CD4-positive, alpha-beta T cell treated with Interleukin-15 for 4 hours (primary cell): Measurements from ENCODE around the gene POLN.

ENCODE experiments used
- DNase-seq: peaks from one replicate; pipeline ENCODE4 v3.0.0-alpha.2; 2020; ENCODE audit warnings: low spot score

Gene POLN

GRCh38 chr4:2070421-2071251, 171.3 kb downstream of the POLN start:
- no peak for DNase-seq

- no peak for DNase-seq
Measured at GRCh38 chr4:2069986-2070385, 171.9 kb downstream of the POLN start.

DNA sequence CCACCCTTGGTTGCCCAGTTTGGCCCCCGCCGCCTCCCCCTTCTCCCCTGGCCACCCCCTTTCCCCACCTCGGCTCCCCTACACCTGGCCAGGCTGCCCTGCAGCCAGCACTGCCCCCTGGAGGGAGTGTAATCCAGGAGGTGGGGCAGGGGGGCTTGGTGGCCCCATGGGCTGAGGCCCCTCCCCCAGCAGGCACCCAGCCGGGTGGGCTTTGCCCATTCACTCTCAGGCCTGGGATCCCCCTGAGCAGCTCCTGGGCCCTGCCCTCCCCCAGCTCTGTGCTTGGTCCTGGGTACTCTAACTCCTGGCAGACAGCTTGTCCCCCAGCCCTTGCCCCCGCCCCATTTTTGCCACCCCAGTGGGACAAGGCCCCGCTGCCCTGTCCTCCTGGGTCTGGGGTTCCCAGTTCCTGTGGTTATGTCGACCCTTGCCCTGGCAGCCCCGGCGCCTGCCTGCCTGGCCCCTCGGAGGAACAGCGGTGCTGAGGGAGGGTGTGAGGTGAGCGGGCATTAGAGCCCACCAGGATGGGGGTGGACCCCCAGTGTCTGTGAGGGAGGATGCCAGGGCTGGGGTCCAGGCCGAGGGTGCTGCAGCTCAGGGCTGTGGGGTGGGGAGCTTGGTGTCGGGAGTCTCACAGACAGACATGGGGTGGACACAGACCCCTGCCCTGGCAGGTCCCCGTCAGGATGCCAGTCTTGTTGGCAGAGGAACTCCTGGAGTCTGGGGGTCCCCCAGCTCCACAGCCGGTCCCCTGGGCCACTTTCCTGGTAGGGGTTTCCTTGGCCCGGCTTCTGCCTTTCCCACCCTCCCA, 172.6 kb downstream of the POLN start:
- DNase-seq, result no peak

- DNase-seq, result no peak
Measured at GRCh38 chr4:2068566-2068965, 173.4 kb downstream of the POLN start.

GRCh38 chr4:2068198-2068470, 173.8 kb downstream of the POLN start:
- no peak for DNase-seq

DNA sequence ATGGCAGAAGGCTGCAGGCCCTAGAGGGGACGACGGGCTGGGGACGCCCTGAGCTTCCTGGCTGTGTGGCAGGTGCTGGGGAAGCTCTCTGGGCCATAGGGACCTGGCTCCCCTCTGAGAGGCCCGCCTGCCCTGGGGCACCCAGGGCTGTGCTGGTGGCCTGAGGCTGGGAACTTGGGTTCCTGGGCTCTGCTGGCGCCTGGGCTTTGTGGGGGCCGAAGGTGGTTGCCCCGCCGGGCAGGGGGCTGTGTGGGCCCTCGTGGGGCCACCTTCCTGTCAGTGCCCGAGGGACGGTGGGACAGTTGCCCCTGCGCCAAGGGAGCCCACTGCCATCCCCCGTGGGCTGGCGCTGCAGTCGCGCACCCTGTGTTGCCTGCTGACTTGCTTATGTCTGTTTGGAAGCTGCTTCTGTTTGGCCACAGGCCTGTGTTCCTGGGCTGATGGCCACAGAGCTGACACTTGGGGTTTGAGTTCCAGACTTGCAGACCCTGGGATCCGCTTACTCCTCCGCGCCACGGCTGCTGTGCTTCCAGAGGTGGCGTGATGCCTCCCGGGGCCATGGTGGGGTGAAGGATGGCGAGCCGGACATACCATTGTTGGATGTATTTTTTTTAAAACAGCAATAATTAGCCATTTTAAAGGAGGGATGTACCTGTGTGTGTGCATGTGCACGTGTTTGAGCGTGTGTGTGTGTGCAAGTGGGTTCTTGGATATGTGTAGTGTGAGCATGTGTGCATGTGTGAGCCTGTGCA, 174.3 kb downstream of the POLN start:
- DNase-seq, result no peak

DNA sequence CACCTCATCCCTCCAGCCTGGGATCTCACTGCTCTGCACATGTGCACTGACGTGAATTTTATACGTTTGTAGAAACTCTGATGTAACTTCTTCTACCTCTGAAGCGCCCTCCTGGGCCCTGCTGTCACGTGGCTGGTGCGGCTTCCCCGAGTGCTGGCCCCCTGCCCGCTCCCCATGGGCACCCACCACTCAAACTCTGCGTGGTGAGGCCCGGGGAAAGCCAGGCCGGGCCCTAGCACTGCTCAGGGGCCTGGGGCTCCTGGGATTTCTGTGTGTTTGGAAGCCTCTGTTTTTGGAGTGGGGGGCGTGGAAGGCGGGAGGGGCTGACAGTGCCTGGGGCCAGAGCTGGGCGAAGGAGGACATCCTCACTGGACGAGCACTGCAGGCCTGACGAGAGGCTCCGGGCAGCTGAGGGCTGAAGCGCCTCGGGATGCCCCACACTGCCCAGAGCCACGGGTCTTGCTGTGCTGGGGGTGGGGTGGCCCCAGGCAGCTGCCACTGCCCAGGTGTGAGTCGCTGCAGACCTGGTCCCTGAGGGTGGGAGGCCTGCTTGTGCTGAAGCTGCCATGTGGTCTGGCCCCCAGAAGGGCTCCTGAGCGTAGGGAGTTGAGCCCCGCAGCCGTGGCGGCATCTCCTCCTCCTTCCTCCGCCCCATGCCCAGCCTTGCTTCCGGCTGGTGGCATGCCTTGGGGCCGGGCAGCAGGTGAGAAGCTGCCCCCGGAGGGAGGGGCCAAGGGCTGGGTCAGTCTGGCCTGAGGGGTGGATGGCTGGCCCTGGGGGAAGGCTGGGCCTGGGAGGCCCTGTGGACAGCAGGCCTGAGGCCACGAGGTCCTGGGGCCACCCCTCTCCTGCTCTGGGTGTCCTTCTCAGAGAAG, 175.1 kb downstream of the POLN start:
- DNase-seq, result no peak

GRCh38 chr4:2066011-2066551, 175.8 kb downstream of the POLN start:
- DNase-seq, result no peak

GRCh38 chr4:2065106-2065930, 176.6 kb downstream of the POLN start:
- DNase-seq, result no peak

- no peak for DNase-seq
Measured at GRCh38 chr4:2064276-2064991, 177.5 kb downstream of the POLN start.

GRCh38 chr4:2063557-2064275, 178.2 kb downstream of the POLN start:
- no peak for DNase-seq

DNA sequence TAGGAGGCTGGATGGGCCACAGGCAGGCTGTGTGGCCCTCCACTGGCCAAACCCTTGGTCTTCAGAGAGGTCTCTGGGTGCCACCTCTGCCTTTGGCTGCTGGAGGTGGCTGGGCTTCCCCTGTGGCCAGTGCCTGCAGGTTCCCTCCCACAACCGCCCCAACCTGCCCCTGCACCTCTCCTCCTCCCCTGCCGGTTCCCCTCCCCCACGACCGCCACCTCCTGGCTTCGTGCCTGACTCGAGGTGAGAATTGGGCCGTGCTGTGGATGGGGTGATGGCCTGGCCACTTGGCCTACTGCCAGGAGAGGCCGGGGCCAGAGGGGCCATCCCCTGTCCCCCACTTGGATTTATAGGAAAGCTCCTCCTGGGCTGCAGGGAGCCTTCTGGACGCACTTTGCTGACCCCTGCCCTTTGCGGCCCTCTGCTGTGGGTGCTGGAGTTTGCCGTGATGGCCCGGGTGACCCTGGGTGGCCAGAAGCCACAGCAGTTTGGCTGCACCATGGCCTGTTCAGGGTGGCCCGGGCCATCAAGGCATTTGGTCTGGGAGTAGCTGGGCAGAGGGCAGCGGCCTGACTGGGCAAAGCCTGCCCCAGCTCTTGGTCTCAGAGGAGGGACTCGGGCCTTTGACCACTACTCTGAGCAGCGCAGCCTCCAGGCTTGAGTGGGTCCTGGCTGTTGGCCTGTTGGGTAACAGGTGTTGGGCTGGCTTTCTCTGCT, 179.0 kb downstream of the POLN start:
- no peak for DNase-seq

DNA sequence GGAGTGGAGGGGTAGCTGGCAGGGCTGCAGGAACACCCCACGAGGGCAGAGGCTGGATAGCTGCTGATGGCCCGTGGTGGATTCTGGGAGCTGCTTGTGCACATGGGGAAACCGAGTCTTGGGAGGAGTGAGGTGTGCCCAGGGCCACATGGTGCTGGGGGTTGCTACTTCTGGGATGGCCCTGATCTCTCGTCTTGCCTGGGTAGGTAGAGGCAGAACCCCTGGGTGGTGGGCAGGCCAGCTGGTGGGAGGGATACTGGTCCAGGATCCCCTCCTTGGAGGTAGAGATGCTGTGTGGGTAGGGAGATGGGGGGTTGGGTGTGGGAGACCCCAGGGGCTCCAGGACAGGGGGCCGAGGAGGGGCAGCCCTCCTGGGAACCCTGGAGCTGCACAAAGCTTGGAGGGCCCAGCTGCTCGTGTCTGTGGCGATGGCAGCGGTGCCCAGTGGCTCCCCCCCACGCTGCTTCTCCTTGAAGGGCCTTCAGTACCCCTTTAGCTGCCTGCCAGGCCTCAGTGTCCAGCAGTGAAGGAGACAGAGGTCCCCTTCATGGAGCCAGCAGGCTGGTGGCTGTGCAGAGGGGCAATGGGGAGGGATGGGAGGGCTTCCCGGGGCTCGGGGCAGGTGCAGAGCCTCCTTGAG, 179.6 kb downstream of the POLN start:
- DNase-seq, result no peak

DNA sequence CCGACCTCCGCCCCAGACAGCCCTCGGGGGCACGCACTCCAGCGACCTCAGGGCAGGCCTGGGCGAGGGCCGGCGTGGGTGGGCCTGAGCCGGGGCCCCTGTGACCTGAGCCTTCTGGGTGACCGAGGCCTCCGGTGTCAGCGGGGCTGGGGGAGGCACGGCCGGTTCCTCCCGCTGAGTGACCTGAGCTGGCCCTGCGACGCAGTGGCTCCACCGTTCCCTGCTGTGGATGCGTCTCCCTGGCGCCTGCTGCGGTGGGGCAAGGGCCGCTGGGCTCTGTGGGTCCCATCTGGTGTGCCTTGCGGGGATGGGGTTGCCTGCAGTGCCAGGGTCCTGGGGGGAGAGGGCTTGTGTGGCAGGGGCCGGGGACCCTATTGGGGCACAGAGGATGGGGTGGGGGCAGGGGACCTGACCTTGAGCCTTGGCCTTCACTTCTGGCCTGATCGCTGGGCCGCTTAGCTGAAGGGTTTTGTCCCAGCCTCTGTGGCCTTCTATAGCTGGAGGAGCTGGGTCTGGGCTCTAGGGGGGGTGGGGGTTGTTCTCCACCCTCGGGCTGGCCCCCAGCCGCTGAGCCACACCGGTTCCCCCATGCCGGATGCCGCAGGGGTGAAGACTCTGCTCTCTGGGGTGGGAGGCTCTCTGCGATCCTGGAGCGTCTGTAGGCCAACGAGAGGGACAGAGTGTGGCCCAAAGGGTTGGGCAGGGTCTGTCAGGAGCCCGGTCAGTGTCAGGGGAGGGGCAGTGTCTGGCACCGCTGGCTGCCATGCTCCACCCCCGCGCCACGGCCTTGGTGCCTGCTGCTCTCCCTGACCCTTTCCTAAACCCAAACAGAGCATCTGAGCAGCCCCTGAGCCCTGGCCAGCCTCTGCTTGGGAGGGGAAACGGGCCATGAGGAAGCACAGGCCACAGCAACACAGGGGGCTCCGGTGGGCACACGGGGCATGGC, 180.5 kb downstream of the POLN start:
- DNase-seq, result no peak

DNA sequence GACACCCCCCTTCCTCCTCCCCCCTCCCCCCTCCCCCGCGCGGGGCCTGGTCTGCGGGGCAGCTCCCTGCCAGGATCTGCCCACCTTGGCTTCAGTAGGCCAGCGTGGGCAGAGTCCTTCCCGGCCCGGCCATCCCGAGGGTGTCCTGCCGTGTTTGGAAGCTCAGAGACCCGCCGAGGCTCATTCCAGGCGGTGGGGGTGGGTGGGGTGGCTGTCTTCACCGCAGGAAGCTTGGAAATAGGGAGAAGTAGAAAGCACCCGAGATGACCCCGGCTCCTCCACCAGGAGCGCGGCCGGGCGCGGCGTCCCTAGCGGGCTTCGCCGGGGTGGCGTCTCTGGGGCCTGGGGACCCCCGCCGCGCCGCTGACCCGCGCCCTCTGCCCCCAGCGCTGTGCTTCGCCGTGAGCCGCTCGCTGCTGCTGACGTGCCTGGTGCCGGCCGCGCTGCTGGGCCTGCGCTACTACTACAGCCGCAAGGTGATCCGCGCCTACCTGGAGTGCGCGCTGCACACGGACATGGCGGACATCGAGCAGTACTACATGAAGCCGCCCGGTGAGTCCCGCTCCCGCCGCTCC, 181.2 kb downstream of the POLN start:
- DNase-seq, result no peak

- DNase-seq, result no peak
Measured at GRCh38 chr4:2059726-2060602, 182.0 kb downstream of the POLN start.
